Prostate gland (tissue), 2 donors: Measurements from ENCODE around the gene MMP14. TPM values are rescaled to one million over a fixed set of nuclear protein-coding genes. Genes with fewer than 3 reads are reported as not detected.

ENCODE experiments used
- DNase-seq: peaks from one replicate; pipeline ENCODE4 v3.0.0-alpha.2; 2019; ENCODE audit warnings: low spot score
- H3K27ac ChIP-seq, 2 donors: fragments of 200-600 bp; sonication (generic); 2 replicates each; pipeline ENCODE4 v1.5.1; 2017 to 2019
- H3K27me3 ChIP-seq: fragments of 200-600 bp; sonication (generic); replicated peaks from 2 replicates; pipeline ENCODE4 v1.5.1; 2019; ENCODE audit not compliant: insufficient read depth
- H3K36me3 ChIP-seq, 2 donors: fragments of 200-600 bp; sonication (generic); 1 replicate in 1 of 2; 2 replicates in 1 of 2; pipeline versions ENCODE4 v1.5.1 to v1.8.1; 2017 to 2019
- H3K4me1 ChIP-seq: fragments of 200-600 bp; sonication (generic); replicated peaks from 2 replicates; pipeline ENCODE4 v1.5.1; 2019
- H3K4me3 ChIP-seq, 2 donors: fragments of 200-600 bp; sonication (generic); 2 replicates each; pipeline ENCODE4 v1.5.1; 2017 to 2019
- H3K9me3 ChIP-seq: fragments of 200-600 bp; sonication (generic); 2 replicates; pipeline ENCODE4 v1.5.1; 2017
- POLR2A ChIP-seq: fragments of 450-650 bp; IDR thresholded peaks from one replicate; pipeline ENCODE4 v1.6.1; 2016; ENCODE audit warnings: antibody characterized with exemption, mild to moderate bottlenecking
- POLR2AphosphoS5 ChIP-seq: sonication (generic); formaldehyde crosslinking; IDR thresholded peaks from one replicate; pipeline ENCODE4 v1.6.1; 2017; ENCODE audit warnings: antibody characterized with exemption
- WGBS: methylation state at CpG from one replicate; pipeline ENCODE4 v1.1.5; 2018; 5-methylcytosine and 5-hydroxymethylcytosine counted together
- intact Hi-C: fragments of 100-400 bp; cut with DNase I; formaldehyde crosslinking; loops from one replicate; pipeline ENCODE4 v1.14.2; 2022
- total RNA-seq, 2 donors: library from RNA; depleted of rRNA; stranded (reverse); fragments of >200 nt; gene quantifications; one replicate each; pipeline ENCODE4 v1.1.0, GENCODE V29; 2016
- TF ChIP-seq, protein P1 (sequence below), 4 experiments: fragments of 200-600 bp in 2 of 4; fragments of 450-650 bp in 2 of 4; sonication (generic) in 2 of 4; IDR thresholded peaks; 1 replicate in 3 of 4; 2 replicates in 1 of 4; pipeline ENCODE4 v1.5.1; 2016 to 2019; ENCODE audit warnings: antibody characterized with exemption in 4 of 4, mild to moderate bottlenecking in 2 of 4, moderate library complexity in 2 of 4

Gene MMP14
- total RNA-seq, 2 donors from 2014 or later = 64.9 to 90.4 TPM

- intact Hi-C loops = no loop called here
- Histone ChIP-seq H3K4me3 (no peak overlapping the region), H3K27ac (no peak overlapping the region), H3K4me1 (no peaks in the 10 kb centered on the region), H3K36me3 (no peaks in the 10 kb centered on the region), H3K9me3 (no peaks in the 10 kb centered on the region), H3K27me3 (no peaks in the 10 kb centered on the region)
- DNase-seq = no peak
- 68% methylated on average over 5 of the region's 5 CpGs for WGBS
- TF ChIP-seq, protein P1, sequence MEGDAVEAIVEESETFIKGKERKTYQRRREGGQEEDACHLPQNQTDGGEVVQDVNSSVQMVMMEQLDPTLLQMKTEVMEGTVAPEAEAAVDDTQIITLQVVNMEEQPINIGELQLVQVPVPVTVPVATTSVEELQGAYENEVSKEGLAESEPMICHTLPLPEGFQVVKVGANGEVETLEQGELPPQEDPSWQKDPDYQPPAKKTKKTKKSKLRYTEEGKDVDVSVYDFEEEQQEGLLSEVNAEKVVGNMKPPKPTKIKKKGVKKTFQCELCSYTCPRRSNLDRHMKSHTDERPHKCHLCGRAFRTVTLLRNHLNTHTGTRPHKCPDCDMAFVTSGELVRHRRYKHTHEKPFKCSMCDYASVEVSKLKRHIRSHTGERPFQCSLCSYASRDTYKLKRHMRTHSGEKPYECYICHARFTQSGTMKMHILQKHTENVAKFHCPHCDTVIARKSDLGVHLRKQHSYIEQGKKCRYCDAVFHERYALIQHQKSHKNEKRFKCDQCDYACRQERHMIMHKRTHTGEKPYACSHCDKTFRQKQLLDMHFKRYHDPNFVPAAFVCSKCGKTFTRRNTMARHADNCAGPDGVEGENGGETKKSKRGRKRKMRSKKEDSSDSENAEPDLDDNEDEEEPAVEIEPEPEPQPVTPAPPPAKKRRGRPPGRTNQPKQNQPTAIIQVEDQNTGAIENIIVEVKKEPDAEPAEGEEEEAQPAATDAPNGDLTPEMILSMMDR (IDR thresholded peaks at IDR 0.05) = no peak
- TF ChIP-seq POLR2AphosphoS5 = no peak
- TF ChIP-seq POLR2A = no peak
These were observed 42.4 kb upstream of the MMP14 start for GRCh38 chr14:22793976-22794375.

DNA sequence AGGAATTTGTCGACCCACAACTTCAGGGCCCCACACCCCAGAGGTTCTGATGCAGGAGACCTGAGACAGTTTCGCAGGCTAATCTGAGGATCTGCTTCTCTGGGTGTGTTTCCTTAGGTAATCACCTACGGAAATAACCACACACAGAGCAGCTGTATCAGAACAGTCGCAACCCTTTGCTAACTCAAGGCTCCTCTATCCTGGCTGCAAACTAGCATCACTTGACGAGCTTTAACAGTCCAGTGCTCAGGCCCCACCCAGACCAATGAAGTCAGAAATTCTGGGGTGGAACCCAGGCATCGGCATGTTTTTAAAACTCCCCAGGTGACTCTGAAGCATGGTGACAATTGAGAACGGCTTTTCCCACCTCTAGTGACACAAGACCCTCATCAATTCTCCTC is 41.8 kb upstream of the MMP14 start:
- no peaks in the 10 kb centered on the region for H3K27me3 ChIP-seq
- no peak overlapping the region for H3K4me3 ChIP-seq
- no peak for TF ChIP-seq POLR2A
- TF ChIP-seq, protein P1 (IDR thresholded peaks at IDR 0.05) = no peak
- TF ChIP-seq POLR2AphosphoS5 = no peak
- H3K27ac ChIP-seq = no peak overlapping the region
- no peaks in the 10 kb centered on the region for H3K4me1 ChIP-seq
- intact Hi-C loops = no loop called here
- no peak for DNase-seq
- no peaks in the 10 kb centered on the region for H3K36me3 ChIP-seq
- H3K9me3 ChIP-seq = no peaks in the 10 kb centered on the region
- 64% methylated on average over 7 of the region's 7 CpGs for WGBS

DNA sequence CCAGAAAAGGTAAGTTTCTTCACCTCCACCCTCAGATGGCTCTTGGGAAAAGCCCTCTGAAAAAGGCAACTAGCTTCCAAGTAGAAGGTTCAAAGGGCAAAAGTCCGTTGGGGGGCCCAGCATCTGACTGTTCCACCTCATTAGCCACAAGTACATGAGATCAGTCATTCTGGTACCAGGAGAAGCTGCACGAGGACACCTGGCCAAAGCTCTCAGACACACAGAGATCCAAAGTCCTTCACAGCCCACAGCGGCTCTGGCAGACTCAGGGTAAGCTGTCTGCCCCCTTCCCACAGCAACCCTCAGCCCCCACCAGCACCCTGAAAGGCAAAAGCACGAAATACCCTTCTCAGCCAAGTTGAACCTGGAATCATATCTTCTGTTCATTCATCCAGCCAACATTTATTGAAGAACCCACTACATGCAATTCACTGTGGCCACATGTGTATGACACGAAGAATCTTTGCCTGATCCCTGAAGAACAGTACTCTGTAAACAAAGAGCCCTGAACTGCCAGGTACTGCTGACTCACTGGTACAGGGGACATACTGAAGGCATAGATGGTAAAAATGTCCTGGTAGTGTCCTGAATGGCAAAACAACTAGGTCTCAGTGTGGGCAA is 40.2 kb upstream of the MMP14 start:
- no peak overlapping the region for H3K27ac ChIP-seq
- DNase-seq = no peak
- H3K4me3 ChIP-seq = no peak overlapping the region
- no peaks in the 10 kb centered on the region for H3K36me3 ChIP-seq
- intact Hi-C loops = no loop called here
- H3K4me1 ChIP-seq = no peaks in the 10 kb centered on the region
- TF ChIP-seq, protein P1 (IDR thresholded peaks at IDR 0.05) = no peak
- TF ChIP-seq POLR2A (no peak), POLR2AphosphoS5 (no peak)
- H3K27me3 ChIP-seq = no peaks in the 10 kb centered on the region
- WGBS = 62% methylated on average over 5 of the region's 5 CpGs
- H3K9me3 ChIP-seq = no peaks in the 10 kb centered on the region

DNA sequence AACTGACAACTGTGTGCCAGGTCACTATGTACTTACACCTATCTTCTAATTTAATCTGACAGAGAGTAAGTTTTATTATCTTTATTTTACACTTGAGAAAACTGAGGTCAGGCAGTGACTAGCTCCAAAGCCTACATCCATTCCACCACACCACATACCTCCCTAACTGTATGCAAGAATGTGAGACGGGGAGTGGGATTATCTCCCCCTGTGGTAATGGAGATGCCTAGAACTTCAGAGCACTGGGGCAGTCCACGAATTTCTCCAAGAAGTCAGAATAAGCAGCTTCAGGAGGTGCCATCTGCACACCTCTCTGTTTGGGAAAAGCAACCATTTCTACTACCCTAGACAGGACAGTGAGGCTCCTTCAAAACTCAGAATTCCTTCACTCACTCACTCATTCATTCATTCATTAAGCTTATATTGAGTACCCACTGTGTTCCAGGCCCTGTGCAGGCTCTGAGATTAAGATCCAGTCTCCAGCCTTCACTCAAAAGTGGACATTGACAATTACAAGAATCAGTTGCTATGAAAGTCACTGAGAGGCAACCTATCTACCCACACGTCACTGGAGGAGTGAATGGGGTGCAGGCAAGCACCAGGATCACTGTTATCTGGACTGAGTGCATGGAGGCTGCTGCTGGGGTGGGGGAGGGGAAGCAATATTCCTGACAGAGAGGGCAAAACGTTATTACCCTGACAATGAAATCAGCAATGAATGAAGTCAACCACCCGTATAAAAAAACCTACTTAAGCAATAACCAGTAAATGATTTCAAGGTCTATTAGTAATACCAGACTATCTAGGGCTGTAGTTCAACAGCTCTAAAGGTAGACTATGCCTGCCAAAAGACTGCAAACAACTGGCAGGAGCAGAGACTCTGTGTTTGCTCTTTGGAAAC is 39.1 kb upstream of the MMP14 start:
- H3K27ac ChIP-seq = no peak overlapping the region
- no peak overlapping the region for H3K4me3 ChIP-seq
- H3K36me3 ChIP-seq = no peaks in the 10 kb centered on the region
- no peaks in the 10 kb centered on the region for H3K27me3 ChIP-seq
- no peaks in the 10 kb centered on the region for H3K4me1 ChIP-seq
- 34% methylated on average over 5 of the region's 5 CpGs for WGBS
- H3K9me3 ChIP-seq = no peaks in the 10 kb centered on the region
- TF ChIP-seq POLR2A (no peak), POLR2AphosphoS5 (no peak)
- TF ChIP-seq, protein P1 (IDR thresholded peaks at IDR 0.05) = no peak
- intact Hi-C loops = no loop called here
- DNase-seq = no peak
